Esophagus squamous epithelium (tissue), 5 donors: ENCODE data around the gene PSMB2. TPM values are rescaled to one million over a fixed set of nuclear protein-coding genes. Genes with fewer than 3 reads are reported as not detected.

Experiments
- DNase-seq: peaks from one replicate; lab custom pipeline; 2025; lab: John Stamatoyannopoulos, UW
- H3K27ac ChIP-seq, 4 donors: fragments of 200-600 bp; sonication (generic); one replicate each; pipeline ENCODE4 v1.5.1; 2016 to 2019; ENCODE audit warnings: mild to moderate bottlenecking in 1 of 4
- H3K27me3 ChIP-seq, 4 donors: fragments of 200-600 bp; sonication (generic); 1 replicate in 3 of 4; 2 replicates in 1 of 4; pipeline versions ENCODE4 v1.5.1 to v1.6.0; 2017 to 2021; ENCODE audit warnings: antibody characterized with exemption in 1 of 4
- H3K36me3 ChIP-seq, 3 donors: fragments of 200-600 bp; sonication (generic); one replicate each; pipeline ENCODE4 v1.5.1; 2016 to 2019
- H3K4me1 ChIP-seq, 3 donors: fragments of 200-600 bp; sonication (generic); one replicate each; pipeline ENCODE4 v1.5.1; 2017 to 2019
- H3K4me3 ChIP-seq, 4 donors: fragments of 200-600 bp; sonication (generic); 1 replicate in 3 of 4; 2 replicates in 1 of 4; pipeline ENCODE4 v1.5.1; 2016 to 2019; ENCODE audit warnings: mild to moderate bottlenecking in 2 of 4, moderate library complexity in 1 of 4
- H3K9me3 ChIP-seq, 3 donors: fragments of 200-600 bp; sonication (generic); one replicate each; pipeline ENCODE4 v1.5.1; 2016 to 2019
- CTCF ChIP-seq, 6 experiments: fragments of 450-650 bp in 4 of 6; fragments of 200-600 bp in 2 of 6; sonication (generic) in 2 of 6; IDR thresholded peaks; one replicate each; pipeline ENCODE4 v1.5.1; 2016 to 2019; ENCODE audit warnings: antibody characterized with exemption in 6 of 6, mild to moderate bottlenecking in 4 of 6, moderate library complexity in 4 of 6
- POLR2A ChIP-seq, 4 donors: fragments of 450-650 bp; IDR thresholded peaks; one replicate each; pipeline ENCODE4 v1.6.1; 2017; ENCODE audit warnings: antibody characterized with exemption in 4 of 4, mild to moderate bottlenecking in 4 of 4, moderate library complexity in 3 of 4
- WGBS, 2 donors: methylation state at CpG; one replicate each; pipeline ENCODE4 v1.1.5; 2018; 5-methylcytosine and 5-hydroxymethylcytosine counted together
- intact Hi-C: fragments of 100-400 bp; cut with DNase I; formaldehyde crosslinking; loops from one replicate; pipeline ENCODE4 v1.15.0; 2022
- total RNA-seq, 4 donors: library from RNA; depleted of rRNA; stranded (reverse); fragments of >200 nt; gene quantifications; one replicate each; pipeline ENCODE4 v1.1.0, GENCODE V29; 2016
- donor health status: DM: yes; HTN: yes; CAD: no.

PSMB2 gene
- total RNA-seq, 4 donors from 2014 or later: 31.3 to 69.5 (median 39.9) TPM

GRCh38 chr1:35603941-35604340 lies 37.4 kb downstream of the PSMB2 start:
- Histone ChIP-seq H3K9me3 (no peaks in the 10 kb centered on the region), H3K4me3 (no peak overlapping the region), H3K4me1 (no peaks in the 10 kb centered on the region), H3K27ac (no peak overlapping the region), H3K36me3 (peaks cover 7 to 100% (median 28%) of the 10 kb centered on the region in 3 donors), H3K27me3 (no peaks in the 10 kb centered on the region)
- intact Hi-C loops: no loop called here
- 77 to 81% methylated on average over 4 of the region's 4 CpGs for WGBS, 2 donors
- no peak for DNase-seq
- TF ChIP-seq POLR2A (IDR thresholded peaks at IDR 0.05): no peak
- TF ChIP-seq CTCF (IDR thresholded peaks at IDR 0.05): no peak

DNA sequence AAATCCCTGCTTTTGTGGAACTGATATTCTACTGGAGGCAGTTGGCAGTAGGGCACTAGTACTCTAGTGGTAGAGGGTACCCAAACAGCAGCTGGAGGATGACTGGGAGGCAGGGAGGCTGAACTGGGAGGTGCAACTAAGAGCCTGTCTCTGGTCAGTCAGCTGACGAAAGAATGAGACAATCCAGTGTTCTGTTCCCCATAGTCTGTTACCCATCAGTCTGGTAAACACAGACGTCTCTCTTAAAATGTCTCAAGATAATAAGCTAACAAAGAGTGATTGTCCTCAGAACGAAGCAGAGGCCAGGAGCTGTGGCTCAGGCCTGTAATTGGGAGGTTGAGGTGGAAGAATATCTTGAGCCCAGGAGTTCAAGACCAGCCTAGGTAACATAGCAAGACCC lies 37.9 kb downstream of the PSMB2 start:
- Histone ChIP-seq H3K9me3 (no peaks in the 10 kb centered on the region), H3K27me3 (no peaks in the 10 kb centered on the region), H3K4me1 (no peaks in the 10 kb centered on the region), H3K27ac (no peak overlapping the region), H3K36me3 (peaks cover 3 to 100% (median 26%) of the 10 kb centered on the region in 3 donors), H3K4me3 (no peak overlapping the region)
- intact Hi-C loops: no loop called here
- WGBS, 2 donors: 86 to 88% methylated on average over 3 of the region's 3 CpGs
- TF ChIP-seq CTCF (IDR thresholded peaks at IDR 0.05): no peak
- TF ChIP-seq POLR2A (IDR thresholded peaks at IDR 0.05): no peak
- DNase-seq: no peak

GRCh38 chr1:35600593-35600992 lies 40.7 kb downstream of the PSMB2 start:
- Histone ChIP-seq H3K4me1 (no peaks in the 10 kb centered on the region), H3K4me3 (no peak overlapping the region), H3K9me3 (no peaks in the 10 kb centered on the region), H3K27me3 (no peaks in the 10 kb centered on the region), H3K36me3 (peaks cover 0 to 82% (median 26%) of the 10 kb centered on the region in 3 donors), H3K27ac (no peak overlapping the region)
- TF ChIP-seq CTCF (IDR thresholded peaks at IDR 0.05) (no peak), POLR2A (IDR thresholded peaks at IDR 0.05) (no peak)
- DNase-seq: no peak
- WGBS, 2 donors: 83 to 88% methylated on average over 3 of the region's 3 CpGs
- intact Hi-C loops: no loop called here

DNA sequence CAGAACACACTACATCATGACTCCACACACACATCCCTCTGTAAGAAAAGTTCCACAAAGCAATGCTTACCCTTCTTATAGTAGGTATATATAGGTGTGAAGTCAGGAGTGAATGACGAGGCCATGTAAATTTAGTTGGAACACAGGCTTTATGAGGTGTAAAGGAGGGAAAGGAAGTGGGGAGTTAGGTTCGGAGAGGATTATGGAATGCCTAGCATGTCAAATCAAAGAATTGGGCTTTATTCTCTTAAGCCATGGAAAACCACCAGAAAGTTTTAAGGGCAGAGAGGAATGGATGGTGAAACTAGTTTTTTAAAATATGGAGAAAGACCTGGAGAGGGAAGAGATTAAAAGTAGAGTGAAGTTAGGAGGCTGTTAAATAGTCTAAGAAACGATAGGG lies 41.9 kb downstream of the PSMB2 start:
- intact Hi-C loops: no loop called here

DNA sequence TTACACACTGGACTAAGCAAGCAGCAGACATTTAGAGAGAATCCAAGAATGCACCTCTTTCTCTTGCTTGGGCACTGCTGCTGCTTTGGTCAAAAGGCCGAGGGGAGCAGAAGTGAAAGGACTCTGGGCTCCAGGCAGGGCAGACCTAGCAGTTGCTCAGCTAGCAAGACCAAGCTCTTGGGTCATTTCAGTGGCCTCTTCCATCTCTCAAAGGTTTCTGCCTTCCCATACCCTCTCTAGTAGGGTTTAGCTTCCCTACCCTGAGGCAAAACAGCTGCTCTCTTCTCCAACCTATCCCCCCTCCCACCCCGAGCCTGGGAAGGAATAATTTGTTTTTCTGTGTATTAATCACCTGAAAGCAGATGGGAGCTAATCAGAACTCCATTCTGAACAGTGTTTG lies 42.4 kb downstream of the PSMB2 start:
- TF ChIP-seq POLR2A (IDR thresholded peaks at IDR 0.05) (no peak), CTCF (IDR thresholded peaks at IDR 0.05) (no peak)
- Histone ChIP-seq H3K36me3 (peaks cover 0 to 65% (median 21%) of the 10 kb centered on the region in 3 donors), H3K4me3 (no peak overlapping the region), H3K27me3 (no peaks in the 10 kb centered on the region), H3K9me3 (no peaks in the 10 kb centered on the region), H3K27ac (no peak overlapping the region), H3K4me1 (no peaks in the 10 kb centered on the region)
- intact Hi-C loops: no loop called here
- no peak for DNase-seq
- WGBS, 2 donors: 70% methylated on average over 1 to 2 of the region's 2 CpGs

More for the DNA sequence above, 41.9 kb downstream of the PSMB2 start:
- Histone ChIP-seq H3K36me3 (peaks cover 0 to 70% (median 21%) of the 10 kb centered on the region in 3 donors), H3K4me3 (no peak overlapping the region), H3K9me3 (no peaks in the 10 kb centered on the region), H3K27ac (no peak overlapping the region), H3K27me3 (no peaks in the 10 kb centered on the region), H3K4me1 (no peaks in the 10 kb centered on the region)
- 80 to 88% methylated on average over 3 of the region's 3 CpGs for WGBS, 2 donors
- no peak for TF ChIP-seq CTCF (IDR thresholded peaks at IDR 0.05)
- no peak for TF ChIP-seq POLR2A (IDR thresholded peaks at IDR 0.05)
- DNase-seq: no peak
